WTC11 (cell line): Measurements from ENCODE around the gene RPL31. TPM values are rescaled to one million over a fixed set of nuclear protein-coding genes. Genes with fewer than 3 reads are reported as not detected.

Source experiments
- ATAC-seq: fragments of 200-7000 bp; cut with Tn5 transposase; 2 replicates; pipeline ENCODE4 v1.10.0; 2021; ENCODE audit warnings: mild to moderate bottlenecking, moderate library complexity
- CTCF ChIA-PET: fragments of 300-600 bp; sonication (Branson Sonifier 250); formaldehyde crosslinking; loops from one replicate; lab custom pipeline; 2021; ENCODE audit warnings: antibody characterized with exemption; lab: Charles Lee
- POLR2A ChIA-PET: fragments of 350-600 bp; sonication (Branson Sonifier 250); formaldehyde crosslinking; loops from one replicate; lab custom pipeline; 2021; ENCODE audit warnings: antibody characterized with exemption; lab: Charles Lee
- DNase-seq: peaks from one replicate; pipeline ENCODE4 v3.0.0; 2021; ENCODE audit warnings: low spot score
- H3K27ac Mint-ChIP-seq: 2 replicates; pipeline ENCODE4 v1.8.0; 2021; ENCODE audit warnings: mixed read lengths
- H3K27me3 Mint-ChIP-seq: 2 replicates; pipeline ENCODE4 v1.8.0; 2021; ENCODE audit warnings: low read depth, mild to moderate bottlenecking, moderate library complexity, mixed read lengths
- H3K36me3 Mint-ChIP-seq: 2 replicates; pipeline ENCODE4 v1.8.0; 2021; ENCODE audit warnings: mixed read lengths
- H3K4me1 Mint-ChIP-seq: 2 replicates; pipeline ENCODE4 v1.8.0; 2022; ENCODE audit warnings: mixed read lengths
- H3K4me3 Mint-ChIP-seq: 2 replicates; pipeline ENCODE4 v1.8.0; 2021; ENCODE audit warnings: mild to moderate bottlenecking, moderate library complexity, mixed read lengths
- H3K9me3 Mint-ChIP-seq: 2 replicates; pipeline ENCODE4 v1.8.0; 2021; ENCODE audit warnings: mixed read lengths
- E2F1 ChIP-seq: sonication (generic); formaldehyde crosslinking; IDR thresholded peaks from 2 replicates; pipeline ENCODE4 v1.8.0; 2022; ENCODE audit warnings: mild to moderate bottlenecking, missing genetic modification reagents
- ETV6 ChIP-seq: sonication (generic); formaldehyde crosslinking; IDR thresholded peaks from 2 replicates; pipeline ENCODE4 v1.8.1; 2022; ENCODE audit warnings: mild to moderate bottlenecking, missing genetic modification reagents
- FOXJ3 ChIP-seq: sonication (generic); formaldehyde crosslinking; IDR thresholded peaks from 2 replicates; pipeline ENCODE4 v1.9.0; 2021; ENCODE audit warnings: missing genetic modification reagents, mild to moderate bottlenecking, borderline replicate concordance
- GABPB1 ChIP-seq: sonication (generic); formaldehyde crosslinking; IDR thresholded peaks from 2 replicates; pipeline ENCODE4 v1.8.1; 2023; ENCODE audit warnings: mild to moderate bottlenecking, missing genetic modification reagents
- GRHL2 ChIP-seq: fragments of 250-450 bp; sonication (Bioruptor Pico); IDR thresholded peaks from 2 replicates; pipeline ENCODE4 v1.8.0; 2022; ENCODE audit warnings: mild to moderate bottlenecking, moderate library complexity; ENCODE audit not compliant: insufficient replicate concordance, severe bottlenecking
- IRF2 ChIP-seq: sonication (generic); formaldehyde crosslinking; IDR thresholded peaks from 2 replicates; pipeline ENCODE4 v1.8.0; 2022; ENCODE audit warnings: low read depth, missing genetic modification reagents, borderline replicate concordance
- KAT7 ChIP-seq: sonication (generic); formaldehyde crosslinking; IDR thresholded peaks from 2 replicates; pipeline ENCODE4 v1.8.1; 2023; ENCODE audit warnings: missing genetic modification reagents, mild to moderate bottlenecking, borderline replicate concordance
- NR1H2 ChIP-seq: sonication (generic); formaldehyde crosslinking; IDR thresholded peaks from 2 replicates; pipeline ENCODE4 v1.9.0; 2021; ENCODE audit warnings: mild to moderate bottlenecking, moderate library complexity, missing genetic modification reagents
- OVOL2 ChIP-seq: fragments of 250-450 bp; sonication (Bioruptor Pico); IDR thresholded peaks from 2 replicates; pipeline ENCODE4 v1.9.0; 2021; ENCODE audit warnings: mild to moderate bottlenecking, borderline replicate concordance
- SOX15 ChIP-seq: fragments of 250-450 bp; sonication (Bioruptor Pico); IDR thresholded peaks from 2 replicates; pipeline ENCODE4 v1.9.0; 2021; ENCODE audit warnings: mild to moderate bottlenecking
- SP1 ChIP-seq: sonication (generic); formaldehyde crosslinking; conservative IDR thresholded peaks from 2 replicates; pipeline ENCODE4 v1.8.1; 2022; ENCODE audit warnings: missing genetic modification reagents
- TEAD4 ChIP-seq: sonication (generic); formaldehyde crosslinking; IDR thresholded peaks from 2 replicates; pipeline ENCODE4 v1.8.0; 2022; ENCODE audit warnings: mild to moderate bottlenecking, missing genetic modification reagents
- USF1 ChIP-seq: sonication (generic); formaldehyde crosslinking; IDR thresholded peaks from 2 replicates; pipeline ENCODE4 v1.8.0; 2022; ENCODE audit warnings: mild to moderate bottlenecking, missing genetic modification reagents
- ZNF317 ChIP-seq: sonication (generic); formaldehyde crosslinking; IDR thresholded peaks from 2 replicates; pipeline ENCODE4 v1.8.1; 2023; ENCODE audit warnings: low read depth, mild to moderate bottlenecking, moderate library complexity, missing genetic modification reagents, borderline replicate concordance
- total RNA-seq: library from RNA; stranded (reverse); gene quantifications from 3 replicates; pipeline ENCODE4 v1.2.3, GENCODE V29; 2021
- TF ChIP-seq, protein P1 (sequence below): sonication (generic); formaldehyde crosslinking; IDR thresholded peaks from 2 replicates; pipeline ENCODE4 v1.8.0; 2023; ENCODE audit warnings: missing genetic modification reagents
- TF ChIP-seq, protein P2 (sequence below): sonication (generic); formaldehyde crosslinking; IDR thresholded peaks from 2 replicates; pipeline ENCODE4 v1.8.0; 2023; ENCODE audit warnings: mild to moderate bottlenecking, missing genetic modification reagents
- TF ChIP-seq, protein P3 (sequence below): sonication (generic); formaldehyde crosslinking; IDR thresholded peaks from 2 replicates; pipeline ENCODE4 v1.8.0; 2022; ENCODE audit warnings: mild to moderate bottlenecking, missing genetic modification reagents
- TF ChIP-seq, protein P4 (sequence below): sonication (generic); formaldehyde crosslinking; IDR thresholded peaks from 2 replicates; pipeline ENCODE4 v1.8.1; 2023; ENCODE audit warnings: mild to moderate bottlenecking, missing genetic modification reagents, moderate library complexity

The RPL31 gene
- total RNA-seq, 1 experiment from 2014 or later, result 1,590 TPM

DNA sequence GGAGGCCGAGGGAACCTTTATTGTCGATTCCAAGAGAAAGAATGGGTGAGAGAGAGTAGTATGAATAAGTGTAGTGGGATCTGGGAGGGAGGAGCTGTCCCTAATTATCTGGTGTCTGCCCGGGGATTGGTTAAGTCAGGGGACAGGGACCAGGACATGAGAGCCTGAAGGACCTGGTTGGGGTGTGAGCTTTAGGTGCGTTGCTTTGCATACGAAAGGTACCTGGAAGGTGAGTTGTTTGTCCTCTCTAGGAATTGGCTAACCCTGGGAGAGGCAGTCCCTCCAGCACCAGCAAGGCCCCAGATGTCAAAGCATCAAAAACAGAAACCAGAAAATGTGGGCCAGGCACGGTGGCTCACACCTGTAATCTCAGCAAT lies 48.1 kb upstream of the RPL31 start:
- H3K36me3 Mint-ChIP-seq, result no peaks in the 10 kb centered on the region; the same call in 1 of the 2 replicates
- peak; percentile 93 for ATAC-seq
- TF ChIP-seq E2F1 (CRISPR knock-in tag) (no peak), USF1 (CRISPR knock-in tag) (no peak), SP1 (no peak), KAT7 (CRISPR knock-in tag) (no peak)
- TF ChIP-seq, protein P1, sequence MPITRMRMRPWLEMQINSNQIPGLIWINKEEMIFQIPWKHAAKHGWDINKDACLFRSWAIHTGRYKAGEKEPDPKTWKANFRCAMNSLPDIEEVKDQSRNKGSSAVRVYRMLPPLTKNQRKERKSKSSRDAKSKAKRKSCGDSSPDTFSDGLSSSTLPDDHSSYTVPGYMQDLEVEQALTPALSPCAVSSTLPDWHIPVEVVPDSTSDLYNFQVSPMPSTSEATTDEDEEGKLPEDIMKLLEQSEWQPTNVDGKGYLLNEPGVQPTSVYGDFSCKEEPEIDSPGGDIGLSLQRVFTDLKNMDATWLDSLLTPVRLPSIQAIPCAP (CRISPR knock-in tag), result no peak
- TF ChIP-seq, all 79 proteins: peak for 0
- no peaks in the 10 kb centered on the region for H3K27me3 Mint-ChIP-seq
- H3K4me3 Mint-ChIP-seq, result no peak overlapping the region
- peaks cover 31% of the 10 kb centered on the region for H3K4me1 Mint-ChIP-seq
- H3K9me3 Mint-ChIP-seq, result peaks cover 9% of the 10 kb centered on the region
- DNase-seq, result peak; percentile 24
- ChIA-PET CTCF (interaction anchor here (0.7 to 1.0 kb wide), 3 partner anchors 35 to 235 kb away, joined by 3 to 6 read pairs (median 4); no protein-coding TSS in a partner anchor), POLR2A (no interaction called here)
- peak overlapping the region; percentile 80; the same call in 1 of the 2 replicates for H3K27ac Mint-ChIP-seq

DNA sequence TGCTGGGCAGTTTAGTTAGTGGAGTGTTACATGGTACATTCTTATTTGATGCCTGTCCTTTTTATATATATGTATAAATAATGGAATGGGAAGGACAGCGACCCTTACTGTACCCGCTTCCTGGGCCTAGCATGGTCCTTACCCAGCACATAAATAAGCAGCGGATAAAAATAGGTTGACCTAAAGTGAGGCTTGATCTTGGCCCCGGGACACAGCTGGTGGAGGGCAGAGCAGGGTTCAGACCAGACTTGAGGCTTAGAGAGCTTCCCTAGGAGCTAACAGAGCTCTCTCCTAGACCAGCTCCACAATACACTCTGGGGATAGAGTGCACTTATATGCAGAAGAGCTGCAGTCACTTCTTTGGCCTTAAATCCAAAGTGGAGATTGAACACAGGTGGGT lies 46.9 kb upstream of the RPL31 start:
- ChIA-PET POLR2A (no interaction called here), CTCF (no interaction called here)
- H3K4me1 Mint-ChIP-seq, result peaks cover 29% of the 10 kb centered on the region
- no peak overlapping the region for H3K4me3 Mint-ChIP-seq
- no peak overlapping the region for H3K27ac Mint-ChIP-seq
- ATAC-seq (no peak), DNase-seq (no peak)
- H3K27me3 Mint-ChIP-seq, result no peaks in the 10 kb centered on the region
- peaks cover 9% of the 10 kb centered on the region for H3K9me3 Mint-ChIP-seq
- no peaks in the 10 kb centered on the region; the same call in 1 of the 2 replicates for H3K36me3 Mint-ChIP-seq
- TF ChIP-seq, protein P2, sequence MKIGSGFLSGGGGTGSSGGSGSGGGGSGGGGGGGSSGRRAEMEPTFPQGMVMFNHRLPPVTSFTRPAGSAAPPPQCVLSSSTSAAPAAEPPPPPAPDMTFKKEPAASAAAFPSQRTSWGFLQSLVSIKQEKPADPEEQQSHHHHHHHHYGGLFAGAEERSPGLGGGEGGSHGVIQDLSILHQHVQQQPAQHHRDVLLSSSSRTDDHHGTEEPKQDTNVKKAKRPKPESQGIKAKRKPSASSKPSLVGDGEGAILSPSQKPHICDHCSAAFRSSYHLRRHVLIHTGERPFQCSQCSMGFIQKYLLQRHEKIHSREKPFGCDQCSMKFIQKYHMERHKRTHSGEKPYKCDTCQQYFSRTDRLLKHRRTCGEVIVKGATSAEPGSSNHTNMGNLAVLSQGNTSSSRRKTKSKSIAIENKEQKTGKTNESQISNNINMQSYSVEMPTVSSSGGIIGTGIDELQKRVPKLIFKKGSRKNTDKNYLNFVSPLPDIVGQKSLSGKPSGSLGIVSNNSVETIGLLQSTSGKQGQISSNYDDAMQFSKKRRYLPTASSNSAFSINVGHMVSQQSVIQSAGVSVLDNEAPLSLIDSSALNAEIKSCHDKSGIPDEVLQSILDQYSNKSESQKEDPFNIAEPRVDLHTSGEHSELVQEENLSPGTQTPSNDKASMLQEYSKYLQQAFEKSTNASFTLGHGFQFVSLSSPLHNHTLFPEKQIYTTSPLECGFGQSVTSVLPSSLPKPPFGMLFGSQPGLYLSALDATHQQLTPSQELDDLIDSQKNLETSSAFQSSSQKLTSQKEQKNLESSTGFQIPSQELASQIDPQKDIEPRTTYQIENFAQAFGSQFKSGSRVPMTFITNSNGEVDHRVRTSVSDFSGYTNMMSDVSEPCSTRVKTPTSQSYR, result no peak
- TF ChIP-seq IRF2 (no peak), GRHL2 (CRISPR knock-in tag) (no peak)

DNA sequence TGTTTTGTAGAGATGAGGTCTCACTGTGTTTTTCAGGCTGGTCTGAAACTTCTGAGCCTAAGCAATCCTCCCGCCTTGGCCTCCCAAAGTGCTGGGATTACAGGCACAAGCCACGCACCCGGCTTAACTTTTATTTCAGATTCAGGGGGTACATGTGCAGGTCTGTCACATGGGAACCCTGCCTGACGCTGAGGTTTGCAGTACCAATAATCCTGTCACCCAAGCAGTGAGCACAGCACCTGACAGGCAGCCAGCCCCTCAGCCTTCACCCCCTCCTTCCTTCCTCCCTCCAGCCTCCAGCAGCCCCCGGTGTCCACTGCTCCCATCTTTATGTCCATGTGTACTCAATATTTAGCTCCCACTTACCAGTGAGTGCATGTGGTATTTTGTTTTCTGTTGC lies 46.0 kb upstream of the RPL31 start:
- ATAC-seq, result no peak
- no peaks in the 10 kb centered on the region; the same call in 1 of the 2 replicates for H3K36me3 Mint-ChIP-seq
- TF ChIP-seq, protein P3, sequence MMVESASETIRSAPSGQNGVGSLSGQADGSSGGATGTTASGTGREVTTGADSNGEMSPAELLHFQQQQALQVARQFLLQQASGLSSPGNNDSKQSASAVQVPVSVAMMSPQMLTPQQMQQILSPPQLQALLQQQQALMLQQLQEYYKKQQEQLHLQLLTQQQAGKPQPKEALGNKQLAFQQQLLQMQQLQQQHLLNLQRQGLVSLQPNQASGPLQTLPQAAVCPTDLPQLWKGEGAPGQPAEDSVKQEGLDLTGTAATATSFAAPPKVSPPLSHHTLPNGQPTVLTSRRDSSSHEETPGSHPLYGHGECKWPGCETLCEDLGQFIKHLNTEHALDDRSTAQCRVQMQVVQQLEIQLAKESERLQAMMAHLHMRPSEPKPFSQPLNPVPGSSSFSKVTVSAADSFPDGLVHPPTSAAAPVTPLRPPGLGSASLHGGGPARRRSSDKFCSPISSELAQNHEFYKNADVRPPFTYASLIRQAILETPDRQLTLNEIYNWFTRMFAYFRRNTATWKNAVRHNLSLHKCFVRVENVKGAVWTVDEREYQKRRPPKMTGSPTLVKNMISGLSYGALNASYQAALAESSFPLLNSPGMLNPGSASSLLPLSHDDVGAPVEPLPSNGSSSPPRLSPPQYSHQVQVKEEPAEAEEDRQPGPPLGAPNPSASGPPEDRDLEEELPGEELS, result no peak
- no peak for TF ChIP-seq ZNF317 (CRISPR knock-in tag)
- TF ChIP-seq ETV6 (CRISPR knock-in tag), result no peak
- TF ChIP-seq FOXJ3 (CRISPR knock-in tag), result no peak
- TF ChIP-seq TEAD4 (CRISPR knock-in tag), result no peak
- no peak for TF ChIP-seq SOX15 (CRISPR knock-in tag)
- TF ChIP-seq IRF2, result no peak
- TF ChIP-seq, protein P4, sequence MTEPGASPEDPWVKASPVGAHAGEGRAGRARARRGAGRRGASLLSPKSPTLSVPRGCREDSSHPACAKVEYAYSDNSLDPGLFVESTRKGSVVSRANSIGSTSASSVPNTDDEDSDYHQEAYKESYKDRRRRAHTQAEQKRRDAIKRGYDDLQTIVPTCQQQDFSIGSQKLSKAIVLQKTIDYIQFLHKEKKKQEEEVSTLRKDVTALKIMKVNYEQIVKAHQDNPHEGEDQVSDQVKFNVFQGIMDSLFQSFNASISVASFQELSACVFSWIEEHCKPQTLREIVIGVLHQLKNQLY (CRISPR knock-in tag), result no peak
- no peak for TF ChIP-seq GABPB1 (CRISPR knock-in tag)
- no peak for TF ChIP-seq OVOL2 (CRISPR knock-in tag)
- no peak for TF ChIP-seq NR1H2
- no peaks in the 10 kb centered on the region for H3K27me3 Mint-ChIP-seq
- peaks cover 28% of the 10 kb centered on the region for H3K4me1 Mint-ChIP-seq
- CTCF ChIA-PET, result no interaction called here
- H3K9me3 Mint-ChIP-seq, result peaks cover 7% of the 10 kb centered on the region
- H3K27ac Mint-ChIP-seq, result no peak overlapping the region
- POLR2A ChIA-PET, result no interaction called here
- no peak for DNase-seq
- H3K4me3 Mint-ChIP-seq, result no peak overlapping the region
